ENCODE measurements around the gene CDK6.

CDK6 gene

DNA sequence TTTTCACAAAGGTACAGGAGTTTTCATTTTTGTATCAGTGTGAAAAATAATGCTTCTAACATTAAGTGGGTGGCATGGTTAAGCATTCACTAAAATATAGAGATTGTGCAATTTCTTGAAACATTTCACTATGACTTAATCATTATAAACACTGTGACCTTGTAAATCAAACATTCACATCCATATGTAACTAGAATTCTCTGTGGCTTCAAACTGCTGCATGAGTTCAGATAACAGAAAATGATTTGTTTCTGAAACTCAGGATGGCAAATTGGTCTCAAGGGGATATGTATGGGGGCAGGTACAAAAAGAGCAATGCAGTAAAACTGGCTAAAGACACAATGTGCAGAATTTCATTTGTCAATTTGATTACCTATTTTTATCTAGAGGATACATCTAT is 250.0 kb downstream of the CDK6 start:
- DNase-seq, result no peak
- Histone ChIP-seq H3K4me3 (ENCODE audit: low read depth, low read length) (no peak overlapping the region), H3K36me3 (replicated peaks) (no peaks in the 10 kb centered on the region), H3K27ac (no peak overlapping the region), H3K27me3 (replicated peaks) (no peaks in the 10 kb centered on the region)
- TF ChIP-seq, protein P1, sequence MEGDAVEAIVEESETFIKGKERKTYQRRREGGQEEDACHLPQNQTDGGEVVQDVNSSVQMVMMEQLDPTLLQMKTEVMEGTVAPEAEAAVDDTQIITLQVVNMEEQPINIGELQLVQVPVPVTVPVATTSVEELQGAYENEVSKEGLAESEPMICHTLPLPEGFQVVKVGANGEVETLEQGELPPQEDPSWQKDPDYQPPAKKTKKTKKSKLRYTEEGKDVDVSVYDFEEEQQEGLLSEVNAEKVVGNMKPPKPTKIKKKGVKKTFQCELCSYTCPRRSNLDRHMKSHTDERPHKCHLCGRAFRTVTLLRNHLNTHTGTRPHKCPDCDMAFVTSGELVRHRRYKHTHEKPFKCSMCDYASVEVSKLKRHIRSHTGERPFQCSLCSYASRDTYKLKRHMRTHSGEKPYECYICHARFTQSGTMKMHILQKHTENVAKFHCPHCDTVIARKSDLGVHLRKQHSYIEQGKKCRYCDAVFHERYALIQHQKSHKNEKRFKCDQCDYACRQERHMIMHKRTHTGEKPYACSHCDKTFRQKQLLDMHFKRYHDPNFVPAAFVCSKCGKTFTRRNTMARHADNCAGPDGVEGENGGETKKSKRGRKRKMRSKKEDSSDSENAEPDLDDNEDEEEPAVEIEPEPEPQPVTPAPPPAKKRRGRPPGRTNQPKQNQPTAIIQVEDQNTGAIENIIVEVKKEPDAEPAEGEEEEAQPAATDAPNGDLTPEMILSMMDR (IDR thresholded peaks at IDR 0.05; ENCODE audit: low read depth, low read length, missing control alignments), result no peak
- in situ Hi-C loops (cut with HindIII; ENCODE audit: low pct_ligation_motif_present, low sequenced_read_pairs), result no loop called here

DNA sequence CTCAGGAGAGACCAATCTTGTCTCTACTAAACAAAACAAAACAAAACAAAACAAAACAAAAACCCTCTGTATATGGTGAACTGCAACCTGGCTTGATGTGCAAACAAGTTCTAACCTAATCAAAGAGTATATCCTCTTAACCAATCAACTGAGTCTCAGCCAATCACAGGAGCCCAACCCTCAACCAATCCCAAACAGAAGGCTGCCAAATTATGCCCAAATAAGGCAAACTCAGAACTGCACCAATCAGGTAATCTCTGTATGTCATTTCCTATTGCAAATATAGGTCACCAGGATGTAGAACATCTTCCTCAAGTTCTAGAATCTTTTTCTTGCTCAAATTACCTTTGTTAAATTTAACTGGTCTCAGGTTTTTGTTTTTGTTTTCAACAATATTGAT is 251.4 kb downstream of the CDK6 start:
- in situ Hi-C loops (cut with HindIII; ENCODE audit: low pct_ligation_motif_present, low sequenced_read_pairs), result no loop called here
- TF ChIP-seq, protein P1 (IDR thresholded peaks at IDR 0.05; ENCODE audit: low read depth, low read length, missing control alignments), result no peak
- Histone ChIP-seq H3K4me3 (ENCODE audit: low read depth, low read length) (no peak overlapping the region), H3K27ac (peak overlapping the region; percentile 25), H3K27me3 (replicated peaks) (no peaks in the 10 kb centered on the region), H3K36me3 (replicated peaks) (peaks cover 5% of the 10 kb centered on the region)
- DNase-seq, result no peak

DNA sequence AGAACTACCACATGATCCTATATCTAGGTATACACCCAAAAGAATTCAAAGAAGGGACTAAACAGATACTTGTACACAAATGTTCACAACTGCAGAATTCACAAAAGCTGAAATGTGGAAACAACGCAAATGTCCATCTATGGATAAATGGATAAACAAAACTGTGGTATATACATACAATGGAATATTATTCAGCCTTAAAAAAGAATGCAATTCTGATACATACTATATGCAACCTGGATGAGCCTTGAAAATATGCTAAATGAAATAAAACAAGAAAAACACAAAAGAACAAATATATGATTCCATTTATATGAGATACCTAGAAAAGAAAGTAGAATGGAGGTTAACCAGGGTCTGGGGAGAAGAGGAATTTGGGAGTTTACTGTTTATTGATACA is 253.4 kb downstream of the CDK6 start:
- TF ChIP-seq, protein P1 (IDR thresholded peaks at IDR 0.05; ENCODE audit: low read depth, low read length, missing control alignments), result no peak
- Histone ChIP-seq H3K27me3 (replicated peaks) (no peaks in the 10 kb centered on the region), H3K27ac (no peak overlapping the region), H3K36me3 (replicated peaks) (peaks cover 13% of the 10 kb centered on the region), H3K4me3 (ENCODE audit: low read depth, low read length) (no peak overlapping the region)
- in situ Hi-C loops (cut with HindIII; ENCODE audit: low pct_ligation_motif_present, low sequenced_read_pairs), result no loop called here
- DNase-seq, result no peak

DNA sequence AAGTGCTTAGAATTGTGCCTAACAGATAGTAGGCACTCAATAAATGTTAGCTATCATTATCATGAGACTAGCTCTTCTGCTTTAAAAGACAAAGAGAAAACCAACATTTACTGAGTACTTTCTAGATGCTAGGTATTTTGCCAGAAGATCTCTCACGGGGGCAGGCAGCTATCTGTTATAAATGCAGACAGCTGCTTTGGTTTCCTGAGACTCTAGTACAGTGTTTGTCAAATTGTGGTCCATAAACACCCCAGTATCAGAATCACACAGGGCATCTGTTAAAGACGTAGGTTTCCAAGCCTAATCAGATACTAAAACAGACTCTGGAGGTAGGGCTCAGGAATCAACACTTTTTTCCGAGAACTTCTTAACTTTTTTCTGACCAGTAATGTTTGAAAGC is 260.1 kb downstream of the CDK6 start:
- TF ChIP-seq, protein P1 (IDR thresholded peaks at IDR 0.05; ENCODE audit: low read depth, low read length, missing control alignments), result no peak
- Histone ChIP-seq H3K27ac (no peak overlapping the region), H3K27me3 (replicated peaks) (no peaks in the 10 kb centered on the region), H3K36me3 (replicated peaks) (peaks cover 38% of the 10 kb centered on the region), H3K4me3 (ENCODE audit: low read depth, low read length) (no peak overlapping the region)
- no peak for DNase-seq
- in situ Hi-C loops (cut with HindIII; ENCODE audit: low pct_ligation_motif_present, low sequenced_read_pairs), result no loop called here

DNA sequence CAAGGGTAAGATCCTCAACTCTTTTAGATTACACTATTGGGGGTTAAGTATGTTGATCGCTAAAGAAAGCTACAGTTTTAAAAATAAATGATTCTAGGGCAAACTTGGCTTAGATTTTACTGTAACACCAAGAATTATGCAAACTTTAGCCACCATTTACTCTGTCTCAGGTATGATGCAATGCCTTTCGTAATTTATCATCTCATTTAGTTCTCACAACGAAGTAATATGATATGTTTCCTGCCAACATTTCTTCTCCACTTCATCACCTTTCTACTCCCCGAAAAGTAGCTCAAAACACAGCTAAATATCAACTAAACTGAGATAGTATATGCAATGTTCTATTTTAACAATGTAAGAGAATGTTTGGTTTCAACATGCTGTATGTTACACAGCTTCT is 267.2 kb downstream of the CDK6 start:
- H3K27me3 ChIP-seq (replicated peaks), result no peaks in the 10 kb centered on the region
- H3K4me3 ChIP-seq (ENCODE audit: low read depth, low read length), result no peak overlapping the region
- TF ChIP-seq, protein P1 (IDR thresholded peaks at IDR 0.05; ENCODE audit: low read depth, low read length, missing control alignments), result no peak
- no peak for DNase-seq
- H3K27ac ChIP-seq, result no peak overlapping the region
- peaks cover 30% of the 10 kb centered on the region for H3K36me3 ChIP-seq (replicated peaks)
- in situ Hi-C loops (cut with HindIII; ENCODE audit: low pct_ligation_motif_present, low sequenced_read_pairs), result no loop called here

DNA sequence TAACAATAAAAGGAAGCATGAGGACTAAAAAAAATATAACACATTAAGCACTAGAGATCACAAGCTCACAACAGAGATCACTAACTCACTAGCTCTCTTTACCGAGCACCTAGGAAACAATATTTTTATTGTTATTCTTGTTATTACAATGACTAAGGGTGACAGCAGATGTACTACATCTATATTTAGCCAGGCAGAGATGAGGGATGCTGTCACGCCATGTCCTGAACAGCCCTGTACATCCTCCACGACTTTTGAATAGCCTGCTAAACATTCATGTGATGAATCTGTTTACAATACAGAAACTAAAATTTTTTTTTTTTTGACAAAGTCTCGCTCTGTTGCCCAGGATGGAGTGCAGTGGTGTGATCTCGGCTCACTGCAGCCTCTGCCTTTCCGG is 268.9 kb downstream of the CDK6 start:
- Histone ChIP-seq H3K36me3 (replicated peaks) (peaks cover 31% of the 10 kb centered on the region), H3K27ac (peak overlapping the region; percentile 91), H3K4me3 (ENCODE audit: low read depth, low read length) (no peak overlapping the region), H3K27me3 (replicated peaks) (no peaks in the 10 kb centered on the region)
- TF ChIP-seq, protein P1 (IDR thresholded peaks at IDR 0.05; ENCODE audit: low read depth, low read length, missing control alignments), result no peak
- in situ Hi-C loops (cut with HindIII; ENCODE audit: low pct_ligation_motif_present, low sequenced_read_pairs), result no loop called here
- DNase-seq, result peak; percentile 95
